Measurements from ENCODE around the gene MAPRE2.

MAPRE2 gene

DNA sequence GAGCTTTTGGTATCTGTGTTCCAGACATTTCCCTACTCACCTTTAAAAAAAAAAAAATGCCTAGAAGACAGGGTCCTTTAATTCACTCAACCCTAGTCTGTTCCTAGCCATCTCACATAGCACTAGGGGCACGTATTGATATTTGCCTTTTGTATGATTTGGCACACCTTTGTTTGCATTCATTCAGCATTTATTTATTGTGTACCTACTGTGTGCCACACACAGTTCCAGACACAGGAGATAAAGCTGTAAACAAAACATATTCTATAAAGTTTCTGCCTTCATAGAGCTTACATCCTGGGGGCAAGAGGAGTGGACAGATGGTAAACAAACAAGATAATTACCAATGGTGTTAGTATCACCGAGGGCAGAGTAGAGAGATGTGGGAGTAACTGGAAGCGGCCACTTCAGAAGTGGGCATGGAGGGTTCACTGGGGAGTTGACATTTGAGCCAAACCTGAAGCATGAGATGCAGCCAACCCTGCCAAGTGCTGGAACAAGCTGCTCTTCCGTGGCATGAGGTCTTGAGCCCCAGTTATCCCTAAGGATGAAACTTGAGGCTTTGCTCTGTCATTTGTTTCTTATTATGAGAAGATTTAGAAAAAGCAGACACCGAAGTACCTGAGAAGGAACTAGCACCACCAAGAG is 18.2 kb downstream of the MAPRE2 start:
- DNase-seq (ENCODE audit: extremely low spot score, insufficient read length, low read depth) (no peak), FAIRE-seq (no peak)

DNA sequence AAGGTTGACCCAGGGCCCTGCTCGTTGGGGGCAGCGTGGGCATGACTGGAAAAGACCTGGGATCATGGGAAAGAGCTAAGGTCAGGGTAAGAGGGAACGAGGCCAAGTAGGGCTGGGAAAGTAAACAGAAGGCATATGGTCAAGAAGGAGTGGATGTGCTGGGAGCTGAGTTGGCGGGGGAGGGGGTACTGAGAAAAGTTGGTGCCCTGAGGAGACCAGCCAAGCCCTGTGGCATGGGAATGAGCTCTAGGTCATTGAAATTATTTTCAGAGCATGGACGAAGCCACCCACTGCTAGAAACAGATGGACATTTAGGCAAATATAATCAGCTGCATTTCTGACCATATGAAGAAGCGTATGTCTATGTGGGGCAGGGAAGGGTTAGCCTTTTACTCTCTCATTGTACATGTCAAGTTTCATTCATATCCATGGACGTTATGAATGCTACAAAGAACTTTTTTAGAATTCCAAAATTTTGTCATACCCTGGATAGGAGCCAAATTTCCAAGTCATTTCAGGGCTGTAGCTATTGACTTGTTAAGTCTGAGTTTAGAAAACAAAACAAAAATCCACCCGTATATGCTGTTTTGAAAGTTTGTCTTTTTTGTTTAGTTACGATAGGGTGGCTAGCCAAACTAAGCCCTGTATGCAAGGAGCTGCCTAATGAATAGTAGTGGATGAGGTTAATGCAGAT is 19.1 kb downstream of the MAPRE2 start:
- no peak for DNase-seq (ENCODE audit: extremely low spot score, insufficient read length, low read depth)
- FAIRE-seq: no peak

DNA sequence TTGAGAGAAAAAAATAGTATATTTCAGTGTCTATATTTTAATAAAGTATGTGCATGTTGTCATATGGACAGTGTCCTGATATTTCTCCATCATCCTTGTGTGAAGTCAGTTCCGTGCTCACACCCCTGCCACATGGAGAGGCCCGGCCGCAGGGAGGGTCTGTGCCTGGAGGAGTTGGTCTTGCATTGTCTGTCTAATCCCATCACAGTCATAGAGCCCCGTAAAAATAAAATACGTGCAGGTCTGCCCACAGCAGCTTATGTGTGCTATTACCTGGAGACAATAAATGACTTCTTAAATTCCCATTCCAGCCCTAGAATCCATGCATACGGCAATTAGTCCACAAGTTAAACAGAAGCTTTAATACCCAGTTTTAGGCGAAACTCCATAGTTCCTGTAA is 20.1 kb downstream of the MAPRE2 start:
- no peak for DNase-seq (ENCODE audit: extremely low spot score, insufficient read length, low read depth)
- FAIRE-seq: no peak

DNA sequence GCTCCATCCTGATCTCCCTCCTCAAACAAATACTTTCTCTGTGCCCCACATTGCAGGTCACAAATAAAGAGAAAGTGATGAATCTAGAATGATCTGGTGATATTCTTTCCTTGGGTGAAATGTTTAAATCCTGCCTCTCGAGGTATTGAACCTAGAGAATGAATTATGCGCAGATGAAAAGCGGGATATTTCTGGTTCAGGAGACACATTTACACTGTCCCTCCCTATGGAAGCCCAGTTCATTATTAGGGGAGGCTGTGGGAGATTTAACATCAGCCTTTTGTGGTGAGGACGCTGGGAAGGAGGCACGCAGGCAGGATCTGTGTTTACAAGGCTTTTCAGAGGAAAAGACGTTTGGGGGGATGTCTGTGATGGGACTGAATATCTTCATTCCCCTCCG is 20.6 kb downstream of the MAPRE2 start:
- DNase-seq (ENCODE audit: extremely low spot score, insufficient read length, low read depth) (no peak), FAIRE-seq (no peak)

DNA sequence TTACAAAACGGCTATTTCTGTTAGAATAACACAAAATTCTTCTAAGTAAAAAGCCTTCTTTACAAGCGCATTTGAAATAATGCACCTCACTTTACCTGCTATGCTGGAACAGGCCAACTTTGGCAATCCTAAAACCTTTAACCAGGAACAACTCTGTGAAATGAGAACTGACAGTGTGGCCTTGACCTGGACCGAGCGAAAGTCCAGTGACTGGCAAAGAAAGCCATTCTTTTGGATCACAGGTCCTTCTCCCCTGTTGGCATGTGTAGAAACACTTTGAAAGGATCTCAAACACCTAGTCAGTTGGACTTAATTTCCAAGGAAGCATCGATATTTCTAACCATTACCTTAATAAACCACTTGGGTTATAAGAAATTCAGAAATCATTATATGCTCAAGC is 21.2 kb downstream of the MAPRE2 start:
- FAIRE-seq: no peak
- DNase-seq (ENCODE audit: extremely low spot score, insufficient read length, low read depth): no peak

DNA sequence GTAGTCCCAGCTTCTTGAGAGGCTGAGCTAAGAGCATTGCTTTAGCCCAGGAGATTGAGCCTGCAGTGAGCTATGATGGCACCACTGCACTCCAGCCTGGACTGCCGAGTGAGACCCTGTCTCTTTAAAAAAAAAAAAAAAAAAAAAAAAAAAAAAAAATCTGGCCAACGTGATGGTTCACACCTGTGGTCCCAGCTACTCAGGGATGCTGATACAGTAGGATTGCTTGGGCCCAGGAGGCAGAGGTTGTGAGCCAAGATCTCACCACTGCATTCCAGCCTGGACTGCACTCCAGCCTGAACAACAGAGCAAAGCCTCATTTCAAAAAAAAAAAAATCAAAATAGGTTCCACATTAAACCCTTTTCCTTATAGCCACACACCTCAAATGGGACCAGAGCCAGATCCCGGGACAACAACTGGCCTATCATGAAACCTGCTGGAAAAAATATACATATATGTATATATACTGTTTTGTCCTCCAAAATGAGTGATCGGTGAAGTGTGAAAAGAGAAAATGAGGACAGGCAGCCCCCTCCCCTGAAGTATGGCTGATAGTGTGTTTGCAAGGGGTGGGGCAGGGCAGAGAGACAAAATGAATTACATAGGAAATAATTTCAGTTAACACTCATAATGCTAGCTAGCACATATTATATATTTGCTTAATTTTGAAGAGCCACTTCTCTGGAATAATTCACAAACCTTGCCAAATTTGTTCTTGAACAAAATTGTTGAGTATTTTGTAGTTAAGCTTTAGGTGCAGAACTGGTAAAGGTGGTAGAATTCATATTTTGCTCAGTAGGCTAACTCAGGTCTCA is 22.9 kb downstream of the MAPRE2 start:
- DNase-seq (ENCODE audit: extremely low spot score, insufficient read length, low read depth) (no peak), FAIRE-seq (no peak)

DNA sequence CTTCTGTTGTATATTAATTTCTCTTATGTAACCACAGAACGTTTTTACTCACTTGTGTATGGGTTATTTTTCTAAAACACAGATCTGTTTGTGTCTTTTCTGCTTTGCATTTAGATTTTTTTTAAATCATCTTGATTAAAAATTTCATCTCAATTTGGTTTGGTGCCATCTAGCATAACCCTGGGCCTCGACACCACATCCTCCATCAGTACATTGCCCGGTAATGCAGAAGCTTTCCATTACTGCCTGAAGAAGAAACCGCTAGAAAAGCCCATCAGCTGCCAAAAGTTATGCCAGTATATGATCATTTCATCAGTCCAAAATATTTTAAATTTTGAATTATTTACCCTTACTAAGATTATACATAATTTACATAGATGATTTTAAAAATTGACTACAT is 26.2 kb downstream of the MAPRE2 start:
- DNase-seq (ENCODE audit: extremely low spot score, insufficient read length, low read depth) (no peak), FAIRE-seq (no peak)

DNA sequence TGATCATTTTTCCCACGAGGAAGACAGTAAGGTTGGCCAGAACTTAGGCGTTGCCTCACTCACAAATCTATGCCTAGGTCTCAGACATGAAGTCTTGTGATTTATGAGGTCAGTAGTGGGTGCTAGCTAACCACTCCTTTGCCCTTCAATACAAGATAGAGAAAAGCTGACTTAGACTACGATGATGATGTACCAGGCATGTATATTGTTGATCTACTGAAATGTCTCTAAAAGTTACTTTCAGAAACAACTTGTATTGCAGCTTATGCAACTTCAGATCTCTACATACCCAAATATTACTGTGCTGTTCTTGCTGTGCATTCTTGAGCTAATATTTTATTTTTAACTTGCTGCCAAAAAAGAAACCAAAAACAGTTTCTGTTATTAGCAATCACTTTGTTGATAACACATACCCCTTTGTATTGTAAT is 30.6 kb downstream of the MAPRE2 start:
- DNase-seq (ENCODE audit: extremely low spot score, insufficient read length, low read depth): no peak
- FAIRE-seq: peak; percentile 49

DNA sequence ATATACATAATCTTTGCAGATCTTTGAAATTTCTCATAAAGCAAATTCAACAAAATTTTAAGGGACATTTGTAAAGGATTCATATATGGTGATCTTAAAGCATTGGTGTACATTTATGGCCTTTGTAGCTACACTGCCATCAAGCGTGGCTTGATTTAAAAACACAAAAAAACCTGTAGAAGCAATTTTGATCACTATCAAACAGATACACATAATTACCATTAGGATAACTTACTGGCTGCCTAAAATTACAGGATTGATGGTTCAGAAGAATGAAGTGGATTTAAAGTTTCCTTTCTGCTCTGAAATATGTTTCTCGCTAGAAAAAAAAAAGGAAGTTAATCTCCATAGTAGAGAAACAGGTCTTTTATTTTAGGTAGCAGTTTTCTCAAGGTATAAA is 31.4 kb downstream of the MAPRE2 start:
- no peak for FAIRE-seq
- no peak for DNase-seq (ENCODE audit: extremely low spot score, insufficient read length, low read depth)

DNA sequence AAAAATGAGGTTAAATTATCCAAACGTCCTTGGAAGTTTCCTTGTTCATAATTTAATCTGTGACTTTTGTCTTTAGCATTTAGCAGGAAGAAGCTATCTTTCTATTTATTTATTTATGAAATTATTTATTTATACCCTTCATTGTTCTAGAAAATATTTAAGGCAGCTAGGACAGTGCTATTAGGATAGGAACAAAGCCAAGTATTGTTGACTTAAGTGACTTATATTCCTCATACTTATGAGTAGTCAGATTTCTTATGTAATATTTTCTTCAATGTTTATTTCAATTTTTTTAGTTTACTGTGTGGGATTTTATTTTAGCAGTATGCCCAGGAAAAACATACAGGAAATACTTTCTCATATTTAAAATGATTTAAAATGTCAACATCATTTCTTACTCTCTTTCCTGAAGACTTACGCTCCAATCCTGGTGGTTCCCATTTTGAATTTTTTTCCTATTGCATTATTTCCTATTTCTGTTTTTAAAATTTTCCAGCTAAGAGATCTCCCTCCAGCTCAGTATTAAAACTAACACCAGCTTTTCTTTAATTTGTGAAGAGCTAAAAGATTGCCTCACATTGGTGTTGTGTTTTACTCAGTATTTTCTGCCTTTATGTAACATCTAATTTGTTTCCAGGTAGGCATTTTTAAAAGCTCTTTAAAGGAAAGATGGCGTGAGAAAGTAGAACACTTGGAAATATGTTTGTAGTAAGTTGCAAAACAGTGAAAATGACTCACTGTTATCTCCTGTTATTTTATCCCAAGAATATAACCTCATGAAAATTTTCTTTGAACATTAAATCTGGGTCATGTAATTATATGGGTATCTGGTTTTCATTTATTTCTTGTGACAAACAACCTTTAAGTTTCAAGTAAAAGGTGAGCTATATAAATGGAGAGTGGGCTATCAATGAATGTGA is 32.2 kb downstream of the MAPRE2 start:
- FAIRE-seq (no peak), DNase-seq (ENCODE audit: extremely low spot score, insufficient read length, low read depth) (no peak)

DNA sequence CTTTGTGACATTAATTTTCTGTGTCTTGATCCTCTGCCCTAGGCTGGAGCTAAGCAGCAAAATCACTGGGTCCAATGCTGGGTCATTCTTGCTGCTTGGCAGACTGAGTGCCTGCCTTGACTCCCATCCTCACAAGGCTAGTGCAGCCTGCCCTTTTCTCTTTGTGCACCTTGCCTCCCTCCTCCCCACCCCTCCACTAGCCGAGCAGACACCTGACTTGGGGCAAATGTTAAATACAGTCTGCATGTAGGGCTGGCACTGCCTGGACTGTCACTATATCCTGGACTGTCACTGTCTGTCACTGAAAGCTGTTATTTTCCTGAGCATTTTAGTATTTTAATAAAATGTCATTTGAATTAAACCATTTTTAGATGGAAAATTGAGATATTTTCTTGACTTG is 33.4 kb downstream of the MAPRE2 start:
- no peak for FAIRE-seq
- no peak for DNase-seq (ENCODE audit: extremely low spot score, insufficient read length, low read depth)

DNA sequence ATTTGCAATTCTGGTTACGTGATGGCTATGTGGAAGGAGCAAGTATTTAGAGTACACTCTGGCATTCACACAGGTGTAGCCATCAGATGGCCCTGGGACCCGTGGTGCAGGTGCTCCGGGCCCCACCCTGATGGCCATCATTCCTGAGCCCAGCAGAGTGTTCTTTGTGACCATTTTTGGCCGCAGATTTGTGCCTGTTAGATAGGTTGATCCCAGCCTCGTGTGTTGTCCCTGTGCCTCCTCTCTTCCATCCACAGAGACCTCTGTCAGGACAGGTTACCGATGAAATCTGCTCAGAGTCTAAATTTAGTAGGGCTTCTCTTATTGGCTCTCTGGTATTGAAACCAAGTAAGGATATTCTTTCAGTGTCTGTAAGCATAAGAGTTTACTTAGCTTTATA is 33.9 kb downstream of the MAPRE2 start:
- DNase-seq (ENCODE audit: extremely low spot score, insufficient read length, low read depth) (no peak), FAIRE-seq (no peak)

DNA sequence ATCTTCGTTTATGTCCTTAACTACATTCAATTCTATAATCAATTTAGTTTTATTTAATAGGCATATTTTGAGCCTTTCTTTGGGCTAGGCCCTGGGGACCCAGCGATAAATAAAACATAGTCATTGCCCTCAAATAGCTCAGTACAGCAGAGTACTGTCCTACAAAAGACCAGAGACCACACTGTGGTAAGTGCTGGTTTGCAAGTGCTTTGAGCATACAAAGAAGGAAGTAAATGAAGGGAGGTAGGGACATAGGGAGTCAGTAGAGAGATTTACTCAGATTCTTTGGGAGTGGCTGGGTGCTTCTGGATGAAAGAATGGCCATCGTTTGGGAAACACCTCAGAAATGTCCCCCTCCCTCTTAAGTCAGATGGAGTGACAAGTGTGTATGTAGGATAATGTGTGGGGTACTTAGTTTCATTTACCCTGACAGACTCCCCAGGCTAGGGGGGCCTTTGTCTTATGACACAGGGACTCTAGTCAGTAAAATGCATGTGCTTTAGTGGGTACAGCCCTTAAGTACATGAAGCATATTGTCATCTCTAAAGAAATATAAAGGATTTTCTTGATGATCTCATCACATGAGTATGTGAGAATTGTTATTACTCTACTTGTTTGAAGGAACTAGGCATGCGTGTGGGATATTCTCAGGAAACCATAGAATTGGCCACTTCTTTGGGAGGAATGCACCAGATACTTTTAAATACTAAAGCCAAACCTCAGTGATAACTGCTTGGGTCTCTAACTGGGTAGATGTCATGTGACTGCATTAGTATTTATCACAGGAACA is 35.1 kb downstream of the MAPRE2 start:
- DNase-seq (ENCODE audit: extremely low spot score, insufficient read length, low read depth) (no peak), FAIRE-seq (no peak)

DNA sequence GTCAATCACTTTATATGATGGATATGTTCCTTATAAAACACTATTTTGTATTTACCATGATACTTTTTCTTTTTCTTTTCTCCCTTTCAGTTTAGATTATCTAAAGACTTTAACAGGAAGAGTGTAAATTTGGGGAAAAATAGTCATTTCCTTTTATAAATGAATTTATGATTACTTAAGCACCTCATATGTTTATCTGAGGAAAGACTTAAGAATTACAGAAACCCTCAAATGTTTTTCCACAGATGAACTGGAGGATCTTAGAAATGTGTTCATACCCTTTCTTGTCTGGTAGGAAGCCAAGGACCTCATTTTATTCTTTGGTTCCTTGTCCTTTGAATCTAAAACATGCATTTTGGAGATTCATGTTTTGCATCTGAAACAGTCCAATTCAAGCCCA is 36.7 kb downstream of the MAPRE2 start:
- DNase-seq (ENCODE audit: extremely low spot score, insufficient read length, low read depth) (no peak), FAIRE-seq (no peak)

DNA sequence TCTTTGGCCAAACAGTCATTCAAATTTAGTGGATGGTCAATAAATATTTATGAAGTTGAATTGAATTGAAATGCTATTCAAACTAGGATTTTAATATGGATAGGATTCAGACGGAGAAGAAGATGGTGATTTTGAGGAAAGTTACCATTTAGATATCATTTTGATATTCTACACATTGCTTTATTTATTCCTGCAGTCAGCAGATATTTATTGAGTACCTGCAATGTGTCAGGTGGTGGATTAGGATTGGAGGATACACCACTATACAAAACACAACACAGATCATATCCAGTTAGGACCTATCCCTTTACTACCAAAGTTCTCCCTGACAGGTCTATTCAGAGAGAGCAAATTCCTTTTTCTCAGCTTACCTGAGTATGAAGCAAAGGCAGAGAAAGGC is 38.8 kb downstream of the MAPRE2 start:
- DNase-seq (ENCODE audit: extremely low spot score, insufficient read length, low read depth) (no peak), FAIRE-seq (no peak)

DNA sequence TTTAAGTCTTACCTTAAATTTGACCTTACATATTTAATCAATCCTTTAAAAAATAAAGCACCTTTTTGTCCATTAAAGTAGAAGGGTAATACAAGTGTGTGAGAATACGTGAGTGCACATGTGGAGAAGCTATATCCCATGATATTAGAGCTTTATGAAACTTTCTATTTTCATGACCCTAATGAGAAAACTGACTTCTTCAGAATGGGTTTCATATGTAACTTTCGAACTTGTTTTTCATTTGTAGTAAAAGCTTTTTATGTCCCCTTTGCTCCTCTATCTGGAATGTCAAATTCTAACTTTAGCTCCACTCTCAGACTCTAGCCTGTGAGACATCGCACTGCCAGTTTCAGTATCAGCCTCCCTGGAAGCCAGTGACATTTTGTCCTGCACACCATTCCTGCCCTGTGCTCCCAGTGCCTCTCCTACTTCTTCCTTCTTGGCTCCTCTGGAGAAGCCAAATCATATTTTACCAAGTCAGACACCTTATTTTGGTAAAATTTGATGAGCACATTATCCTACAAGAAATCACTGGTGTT is 42.0 kb downstream of the MAPRE2 start:
- no peak for FAIRE-seq
- DNase-seq (ENCODE audit: extremely low spot score, insufficient read length, low read depth): no peak

DNA sequence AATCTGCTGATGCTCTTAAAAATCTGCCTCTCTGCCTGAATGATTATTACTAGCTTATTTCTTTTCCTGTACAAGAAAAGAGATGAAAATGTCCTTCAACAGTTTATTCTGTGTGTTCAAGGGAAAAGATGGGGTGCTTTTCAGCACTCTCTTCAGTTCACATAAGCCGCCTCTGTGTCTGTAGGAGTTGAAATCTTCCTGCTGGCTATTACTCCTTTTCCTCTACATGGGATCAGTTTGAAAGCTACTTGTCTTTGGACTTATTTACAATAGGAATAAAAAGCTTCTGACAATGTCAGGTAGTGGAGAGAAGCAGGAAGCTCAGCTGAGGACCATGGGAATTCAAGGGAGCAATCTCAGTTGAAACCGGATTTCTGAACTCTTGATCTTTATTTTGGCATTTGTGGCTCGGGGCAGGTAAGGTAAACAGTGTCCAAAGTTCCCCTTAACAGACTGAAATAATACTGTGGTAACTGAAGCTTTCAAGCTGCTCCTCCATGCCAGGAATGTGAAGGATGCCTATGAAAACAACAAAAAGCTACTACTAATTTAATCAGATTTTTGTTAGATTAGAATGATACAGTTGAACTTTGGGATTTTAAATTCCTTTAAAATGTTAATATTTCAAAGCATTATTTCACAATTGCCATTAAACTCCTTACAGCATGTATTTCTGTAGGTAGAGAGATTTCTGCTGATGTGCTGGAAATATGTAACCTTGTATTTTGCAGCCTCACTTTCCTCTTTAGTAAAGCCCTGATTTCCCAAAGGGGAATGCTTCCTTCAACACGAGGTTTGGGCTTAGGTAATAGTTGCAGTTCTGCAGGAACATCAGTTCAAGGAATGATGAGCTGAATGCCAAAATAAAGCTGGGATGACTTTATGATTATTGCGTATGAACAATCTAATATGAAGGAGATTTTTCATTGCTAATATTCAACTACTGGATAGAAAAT is 43.6 kb downstream of the MAPRE2 start:
- DNase-seq (ENCODE audit: extremely low spot score, insufficient read length, low read depth) (no peak), FAIRE-seq (no peak)
